NCI-H1105 (cell line): ENCODE data around the gene PLIN5.

Experiments
- DNase-seq: peaks from one replicate; lab custom pipeline; 2025; lab: John Stamatoyannopoulos, UW

PLIN5 gene

GRCh38 chr19:4505570-4506448 lies 29.2 kb downstream of the PLIN5 start:
- DNase-seq, result no peak

- no peak for DNase-seq
Measured at GRCh38 chr19:4504891-4505569, 30.0 kb downstream of the PLIN5 start.

- DNase-seq, result no peak
Measured at GRCh38 chr19:4504297-4504701, 30.7 kb downstream of the PLIN5 start.

GRCh38 chr19:4503825-4504170 lies 31.2 kb downstream of the PLIN5 start:
- DNase-seq, result no peak

GRCh38 chr19:4503132-4503824 lies 31.7 kb downstream of the PLIN5 start:
- DNase-seq, result no peak

- no peak for DNase-seq
Measured at GRCh38 chr19:4502282-4503131, 32.5 kb downstream of the PLIN5 start.

- no peak for DNase-seq
Measured at GRCh38 chr19:4501691-4502090, 33.3 kb downstream of the PLIN5 start.

GRCh38 chr19:4500841-4501591 lies 34.0 kb downstream of the PLIN5 start:
- no peak for DNase-seq

- no peak for DNase-seq
Measured at GRCh38 chr19:4499855-4500254, 35.2 kb downstream of the PLIN5 start.

GRCh38 chr19:4499318-4499717 lies 35.7 kb downstream of the PLIN5 start:
- no peak for DNase-seq

GRCh38 chr19:4498694-4499093 lies 36.3 kb downstream of the PLIN5 start:
- no peak for DNase-seq

GRCh38 chr19:4497770-4498389 lies 37.1 kb downstream of the PLIN5 start:
- no peak for DNase-seq

GRCh38 chr19:4496304-4496703 lies 38.7 kb downstream of the PLIN5 start:
- DNase-seq, result no peak

- DNase-seq, result no peak
Measured at GRCh38 chr19:4495471-4495870, 39.6 kb downstream of the PLIN5 start.

- DNase-seq, result no peak
Measured at GRCh38 chr19:4494691-4495064, 40.3 kb downstream of the PLIN5 start.

- no peak for DNase-seq
Measured at GRCh38 chr19:4493929-4494690, 40.9 kb downstream of the PLIN5 start.

GRCh38 chr19:4493104-4493928 lies 41.7 kb downstream of the PLIN5 start:
- DNase-seq, result no peak

GRCh38 chr19:4492337-4493103 lies 42.5 kb downstream of the PLIN5 start:
- no peak for DNase-seq
